Mucosa of descending colon (tissue), 3 donors: ENCODE data around the gene PICALM. TPM values are rescaled to one million over a fixed set of nuclear protein-coding genes. Genes with fewer than 3 reads are reported as not detected.

Experiments
- ATAC-seq: fragments of 200-7000 bp; cut with Tn5 transposase; one replicate; pipeline ENCODE4 v1.9.1; 2020; ENCODE audit warnings: mild to moderate bottlenecking, moderate library complexity
- DNase-seq, 3 donors: peaks; one replicate each; pipeline ENCODE4 v3.0.0-alpha.2; 2020
- H3K36me3 ChIP-seq: fragments of 200-600 bp; one replicate; pipeline ENCODE4 v1.8.0; 2021; ENCODE audit warnings: low read depth, mild to moderate bottlenecking
- H3K4me1 ChIP-seq: fragments of 200-600 bp; one replicate; pipeline ENCODE4 v1.8.0; 2021; ENCODE audit warnings: low read depth, mild to moderate bottlenecking
- H3K4me3 ChIP-seq: fragments of 200-600 bp; one replicate; pipeline ENCODE4 v1.8.0; 2021; ENCODE audit warnings: mild to moderate bottlenecking
- H3K9me3 ChIP-seq: fragments of 200-600 bp; one replicate; pipeline ENCODE4 v1.8.0; 2021; ENCODE audit warnings: mild to moderate bottlenecking
- CTCF ChIP-seq: fragments of 200-600 bp; IDR thresholded peaks from one replicate; pipeline ENCODE4 v1.8.0; 2022; ENCODE audit warnings: antibody characterized with exemption, mild to moderate bottlenecking
- intact Hi-C, 2 donors: fragments of 100-400 bp; cut with DNase I in 1 of 2; cut with micrococcal nuclease in 1 of 2; formaldehyde crosslinking; loops; one replicate each; pipeline versions ENCODE4 v1.11.0 to v1.11.1; 2022; cut with DNase I, micrococcal nuclease
- total RNA-seq, 3 donors: library from RNA; stranded (reverse); fragmentation: NEBNext Ultra II Directional in 2 of 3; extraction: Animal tissue kit (Norgen Biotek cat#: 25700) in 2 of 3; gene quantifications; one replicate each; pipeline versions ENCODE4 v1.2.1 to v1.2.4, GENCODE V29; 2021 to 2023
- donor health status: DM: no; HTN: no; CAD: no; lungs with moderate emphysema.
- donor health status: DM: no; HTN: no; CAD: no.
- donor health status: DM: no; HTN: yes; CAD: no.

The PICALM gene
- total RNA-seq, 3 donors from 2014 or later = 163 to 174 (median 163) TPM

- DNase-seq = no peak
- Histone ChIP-seq H3K9me3 (no peaks in the 10 kb centered on the region), H3K4me1 (no peaks in the 10 kb centered on the region), H3K36me3 (peaks cover 8% of the 10 kb centered on the region), H3K4me3 (no peak overlapping the region)
- no peak for ATAC-seq
- no peak for TF ChIP-seq CTCF
- intact Hi-C loops = no loop called here
Measured at GRCh38 chr11:85991508-85991907, 77.4 kb downstream of the PICALM start.

GRCh38 chr11:85989746-85990145 lies 79.1 kb downstream of the PICALM start:
- DNase-seq (no peak), ATAC-seq (no peak)
- Histone ChIP-seq H3K9me3 (no peaks in the 10 kb centered on the region), H3K4me1 (no peaks in the 10 kb centered on the region), H3K36me3 (peaks cover 8% of the 10 kb centered on the region), H3K4me3 (no peak overlapping the region)
- no peak for TF ChIP-seq CTCF
- intact Hi-C loops = no loop called here

GRCh38 chr11:85988780-85989179 lies 80.1 kb downstream of the PICALM start:
- no peak for TF ChIP-seq CTCF
- H3K4me1 ChIP-seq = no peaks in the 10 kb centered on the region
- peaks cover 8% of the 10 kb centered on the region for H3K36me3 ChIP-seq
- DNase-seq (no peak), ATAC-seq (no peak)
- no peak overlapping the region for H3K4me3 ChIP-seq
- no peaks in the 10 kb centered on the region for H3K9me3 ChIP-seq
- intact Hi-C loops = no loop called here

GRCh38 chr11:85977751-85978160 lies 91.1 kb downstream of the PICALM start:
- ATAC-seq (no peak), DNase-seq (no peak)
- H3K36me3 ChIP-seq = no peaks in the 10 kb centered on the region
- no peak for TF ChIP-seq CTCF
- intact Hi-C loops = no loop called here
- H3K4me1 ChIP-seq = no peaks in the 10 kb centered on the region
- no peak overlapping the region for H3K4me3 ChIP-seq
- H3K9me3 ChIP-seq = no peaks in the 10 kb centered on the region

- DNase-seq = no peak
Measured at GRCh38 chr11:85976525-85976924, 92.4 kb downstream of the PICALM start.

More at GRCh38 chr11:85976525-85976924, 92.4 kb downstream of the PICALM start:
- Histone ChIP-seq H3K36me3 (no peaks in the 10 kb centered on the region), H3K4me1 (no peaks in the 10 kb centered on the region), H3K9me3 (no peaks in the 10 kb centered on the region), H3K4me3 (no peak overlapping the region)
- no peak for ATAC-seq
- TF ChIP-seq CTCF = no peak
- intact Hi-C loops = no loop called here
